ENCODE measurements around the gene TMEM132C. TPM values are rescaled to one million over a fixed set of nuclear protein-coding genes. Genes with fewer than 3 reads are reported as not detected.

Gene TMEM132C
- total and polyA plus RNA-seq, 2 of the 8 experiments (the other 6 are each of a cell fraction or from before 2014, with no cell fraction given) = 0.23 to 0.76 TPM

DNA sequence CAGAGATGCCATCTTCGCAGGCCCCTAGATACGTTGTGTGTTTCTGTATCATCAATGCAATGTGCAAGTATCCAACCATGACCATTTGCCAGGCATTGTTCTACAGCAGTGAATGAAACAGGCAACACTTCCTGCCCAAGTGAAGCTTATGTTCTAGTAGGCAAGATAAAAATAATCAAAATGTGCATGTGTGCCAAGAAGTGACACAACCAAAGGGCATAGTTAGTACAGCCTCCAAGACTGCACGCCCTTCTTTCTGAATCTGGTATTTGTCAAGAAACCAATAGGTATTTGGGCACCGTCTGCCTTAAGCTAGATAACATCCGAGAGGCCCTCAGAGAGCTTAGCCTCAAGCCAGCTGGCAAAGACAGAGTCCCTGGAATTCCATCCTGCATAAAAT lies 152.0 kb downstream of the TMEM132C start:
- no peaks in the 10 kb centered on the region for H4K20me1 ChIP-seq (replicated peaks in 1 of 2; ENCODE audit: control insufficient read depth in 1 of 2, insufficient read depth in 2 of 2, low read length in 2 of 2)
- no peak overlapping the region for H2AFZ ChIP-seq (ENCODE audit: low read length)
- ChIA-PET CTCF (ENCODE audit: partially characterized antibody) (no interaction called here), POLR2A (ENCODE audit: partially characterized antibody) (interaction anchor here (1.1 kb wide), 1 partner anchor 9 kb away, joined by 3 read pairs; no protein-coding TSS in a partner anchor)
- H3K4me3 ChIP-seq (ENCODE audit: extremely low read depth in 1 of 4, insufficient read depth in 2 of 4, low read depth in 3 of 4, low read length in 4 of 4) = no peak overlapping the region
- H2BK5ac ChIP-seq (ENCODE audit: low read depth, low read length) = no peak overlapping the region
- H2BK20ac ChIP-seq (ENCODE audit: low read length) = no peak overlapping the region
- H4K5ac ChIP-seq (ENCODE audit: insufficient read length, low read depth, low read length) = no peak overlapping the region
- H3K27me3 ChIP-seq (replicated peaks in 1 of 4; ENCODE audit: control insufficient read depth in 3 of 4, extremely low read depth in 1 of 4, insufficient read depth in 3 of 4, low read length in 3 of 4) = no peaks in the 10 kb centered on the region; a peak in 2 of 7 replicates
- no peak overlapping the region for H3K23ac ChIP-seq (ENCODE audit: insufficient read length)
- H3K9ac ChIP-seq (replicated peaks in 1 of 4; ENCODE audit: extremely low read depth in 1 of 4, low read depth in 3 of 4, low read length in 3 of 4) = no peak overlapping the region
- H4K91ac ChIP-seq (replicated peaks; ENCODE audit: insufficient read length, low read length) = no peak overlapping the region
- no peaks in the 10 kb centered on the region for H3K23me2 ChIP-seq (ENCODE audit: low read depth, low read length)
- no peak overlapping the region for H2BK15ac ChIP-seq (ENCODE audit: low read length)
- no peak overlapping the region for H3K27ac ChIP-seq (ENCODE audit: low read depth, low read length)
- no peaks in the 10 kb centered on the region for H3K4me1 ChIP-seq (replicated peaks in 1 of 4; ENCODE audit: control insufficient read depth in 3 of 4, insufficient read depth in 4 of 4, low read length in 3 of 4)
- H3K36me3 ChIP-seq (ENCODE audit: control insufficient read depth in 2 of 4, insufficient read depth in 4 of 4, low read length in 3 of 4) = no peaks in the 10 kb centered on the region
- H2BK120ac ChIP-seq (replicated peaks; ENCODE audit: low read depth, low read length) = no peak overlapping the region
- no peak overlapping the region for H3K56ac ChIP-seq (replicated peaks; ENCODE audit: insufficient read length, low read depth, low read length)
- WGBS, 2 experiments (ENCODE audit: extremely low coverage in 1 of 2, insufficient coverage in 1 of 2, insufficient read length in 1 of 2, insufficient replicate concordance in 2 of 2, low coverage in 1 of 2, low lambda C conversion rate in 2 of 2, missing lambda C conversion rate in 1 of 2) = 84% methylated on average over 5 of the region's 5 CpGs; no CpG with 5 or more reads in 1 of the 2 experiments
- FAIRE-seq = no peak
- no peaks in the 10 kb centered on the region for H3K9me3 ChIP-seq (ENCODE audit: insufficient read depth in 2 of 2, low read depth in 1 of 2, low read length in 1 of 2)
- H3K14ac ChIP-seq (ENCODE audit: insufficient read length) = no peak overlapping the region
- H4K8ac ChIP-seq (ENCODE audit: extremely low read depth, insufficient read depth, low read length) = no peak overlapping the region
- no peak overlapping the region for H2BK12ac ChIP-seq (ENCODE audit: low read depth, low read length)
- no peak overlapping the region for H2AK5ac ChIP-seq (ENCODE audit: low read depth, low read length)
- H3K18ac ChIP-seq (ENCODE audit: extremely low read depth, low read length) = no peak overlapping the region
- no peaks in the 10 kb centered on the region for H3K79me1 ChIP-seq (ENCODE audit: low read depth, low read length)
- H3K4ac ChIP-seq (replicated peaks; ENCODE audit: insufficient read length, low read depth, low read length) = no peak overlapping the region
- no peak for DNase-seq (ENCODE audit: low read depth in 1 of 2, low spot score in 2 of 2)
- no peak overlapping the region for H3K4me2 ChIP-seq (ENCODE audit: insufficient read depth in 1 of 2, low read depth in 2 of 2, low read length in 2 of 2)
- no peaks in the 10 kb centered on the region for H3K79me2 ChIP-seq (ENCODE audit: control insufficient read depth in 1 of 2, insufficient read depth in 2 of 2, low read length in 2 of 2)
- TF ChIP-seq EP300 (IDR thresholded peaks at IDR 0.05; ENCODE audit: borderline replicate concordance in 1 of 2, low read depth in 2 of 2, low read length in 2 of 2) (no peak), ZNF274 (IDR thresholded peaks at IDR 0.05; ENCODE audit: borderline replicate concordance, extremely low read depth, low read length) (no peak), NANOG (IDR thresholded peaks at IDR 0.05; ENCODE audit: insufficient read depth, low read depth, low read length, poor library complexity, severe bottlenecking) (no peak), BACH1 (IDR thresholded peaks at IDR 0.05; ENCODE audit: low read length) (no peak), HDAC6 (IDR thresholded peaks at IDR 0.05; ENCODE audit: low read depth, low read length) (no peak), HDAC2 (IDR thresholded peaks at IDR 0.05; ENCODE audit: borderline replicate concordance in 1 of 2, low read depth in 2 of 2, low read length in 2 of 2) (no peak), SUZ12 (IDR thresholded peaks at IDR 0.05; ENCODE audit: low read length) (no peak), TEAD4 (IDR thresholded peaks at IDR 0.05; ENCODE audit: low read depth, low read length) (no peak), RBBP5 (IDR thresholded peaks at IDR 0.05; ENCODE audit: borderline replicate concordance, low read depth, low read length) (no peak), SAP30 (IDR thresholded peaks at IDR 0.05; ENCODE audit: insufficient read depth, insufficient replicate concordance, low read length) (no peak), CTBP2 (IDR thresholded peaks at IDR 0.05; ENCODE audit: borderline replicate concordance, insufficient read depth, insufficient read length, low read length) (no peak), RAD21 (IDR thresholded peaks at IDR 0.05 in 1 of 2, conservative IDR thresholded peaks at IDR 0.05 in 1 of 2; ENCODE audit: low read depth in 2 of 2, low read length in 2 of 2) (no peak), BRCA1 (IDR thresholded peaks at IDR 0.05; ENCODE audit: low read depth, low read length) (no peak)
